Astrocyte of the spinal cord (primary cell): Measurements from ENCODE around the gene CCNE1.

Experiments used
- DNase-seq: peaks from one replicate; pipeline ENCODE4 v3.0.0; 2011; ENCODE audit warnings: low read depth, low spot score
- H3K4me3 ChIP-seq: 2 replicates; pipeline ENCODE4 v1.5.1; 2011; ENCODE audit warnings: low read depth, mild to moderate bottlenecking, low read length, moderate library complexity
- in situ Hi-C: cut with HindIII; loops from 2 replicates; pipeline ENCODE4 v1.10.0; 2017; ENCODE audit warnings: low sequenced_read_pairs
- TF ChIP-seq, protein P1 (sequence below): IDR thresholded peaks from 2 replicates; pipeline ENCODE4 v1.5.1; 2012; ENCODE audit warnings: low read depth, mild to moderate bottlenecking, low read length, inconsistent platforms

Gene CCNE1

GRCh38 chr19:29858000-29858596 lies 46.3 kb downstream of the CCNE1 start:
- no peak for DNase-seq
- no peak overlapping the region for H3K4me3 ChIP-seq
- in situ Hi-C loops, result no loop called here
- TF ChIP-seq, protein P1, sequence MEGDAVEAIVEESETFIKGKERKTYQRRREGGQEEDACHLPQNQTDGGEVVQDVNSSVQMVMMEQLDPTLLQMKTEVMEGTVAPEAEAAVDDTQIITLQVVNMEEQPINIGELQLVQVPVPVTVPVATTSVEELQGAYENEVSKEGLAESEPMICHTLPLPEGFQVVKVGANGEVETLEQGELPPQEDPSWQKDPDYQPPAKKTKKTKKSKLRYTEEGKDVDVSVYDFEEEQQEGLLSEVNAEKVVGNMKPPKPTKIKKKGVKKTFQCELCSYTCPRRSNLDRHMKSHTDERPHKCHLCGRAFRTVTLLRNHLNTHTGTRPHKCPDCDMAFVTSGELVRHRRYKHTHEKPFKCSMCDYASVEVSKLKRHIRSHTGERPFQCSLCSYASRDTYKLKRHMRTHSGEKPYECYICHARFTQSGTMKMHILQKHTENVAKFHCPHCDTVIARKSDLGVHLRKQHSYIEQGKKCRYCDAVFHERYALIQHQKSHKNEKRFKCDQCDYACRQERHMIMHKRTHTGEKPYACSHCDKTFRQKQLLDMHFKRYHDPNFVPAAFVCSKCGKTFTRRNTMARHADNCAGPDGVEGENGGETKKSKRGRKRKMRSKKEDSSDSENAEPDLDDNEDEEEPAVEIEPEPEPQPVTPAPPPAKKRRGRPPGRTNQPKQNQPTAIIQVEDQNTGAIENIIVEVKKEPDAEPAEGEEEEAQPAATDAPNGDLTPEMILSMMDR, result peak; percentile 52

DNA sequence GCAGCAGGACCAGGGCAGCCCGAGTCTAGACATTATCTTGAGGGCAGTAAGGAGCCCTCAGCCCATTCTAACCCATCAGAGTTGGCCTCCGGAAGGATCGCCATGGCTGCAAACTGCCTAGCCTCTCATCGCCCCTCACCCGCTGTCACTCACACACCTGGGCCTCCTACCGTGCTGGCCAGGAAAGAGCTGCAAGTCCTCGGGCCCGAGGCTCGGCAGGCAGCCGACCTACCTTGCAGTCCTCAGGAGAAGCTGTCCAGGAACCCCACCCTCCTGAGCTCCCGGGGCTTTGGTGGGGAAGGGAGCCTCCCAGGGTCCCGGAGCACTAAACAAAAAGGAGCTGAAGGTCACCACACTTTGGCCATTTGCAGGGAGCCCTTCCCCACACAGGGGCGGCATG lies 46.8 kb downstream of the CCNE1 start:
- H3K4me3 ChIP-seq, result no peak overlapping the region
- DNase-seq, result no peak
- in situ Hi-C loops, result no loop called here
- TF ChIP-seq, protein P1, result no peak

DNA sequence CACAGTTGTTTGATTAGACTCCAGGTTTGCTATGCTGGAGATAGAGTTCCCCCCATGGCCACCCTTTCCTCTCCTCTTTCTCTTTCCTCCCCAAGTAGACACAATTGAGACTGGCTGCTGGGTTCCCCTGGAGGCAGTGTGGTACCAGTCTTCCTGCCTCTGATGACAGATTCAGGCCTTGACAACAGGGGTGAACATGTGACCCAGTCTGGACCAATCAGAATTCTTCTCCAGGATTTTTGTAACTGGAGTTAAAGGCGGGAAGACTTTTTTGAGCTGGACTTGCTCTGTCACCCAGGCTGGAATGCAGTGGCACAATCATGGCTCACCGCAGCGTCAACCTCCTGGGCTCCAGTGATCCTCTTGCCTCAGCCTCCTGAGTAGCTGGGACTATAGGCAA lies 48.7 kb downstream of the CCNE1 start:
- no peak overlapping the region for H3K4me3 ChIP-seq
- TF ChIP-seq, protein P1, result no peak
- in situ Hi-C loops, result no loop called here
- no peak for DNase-seq

- TF ChIP-seq, protein P1, result no peak
- no peak overlapping the region for H3K4me3 ChIP-seq
- in situ Hi-C loops, result no loop called here
- no peak for DNase-seq
Measured at GRCh38 chr19:29861574-29861973, 49.8 kb downstream of the CCNE1 start.

- no peak for DNase-seq
- H3K4me3 ChIP-seq, result no peak overlapping the region
- in situ Hi-C loops, result no loop called here
- TF ChIP-seq, protein P1, result no peak
Measured at GRCh38 chr19:29866011-29866410, 54.2 kb downstream of the CCNE1 start.

DNA sequence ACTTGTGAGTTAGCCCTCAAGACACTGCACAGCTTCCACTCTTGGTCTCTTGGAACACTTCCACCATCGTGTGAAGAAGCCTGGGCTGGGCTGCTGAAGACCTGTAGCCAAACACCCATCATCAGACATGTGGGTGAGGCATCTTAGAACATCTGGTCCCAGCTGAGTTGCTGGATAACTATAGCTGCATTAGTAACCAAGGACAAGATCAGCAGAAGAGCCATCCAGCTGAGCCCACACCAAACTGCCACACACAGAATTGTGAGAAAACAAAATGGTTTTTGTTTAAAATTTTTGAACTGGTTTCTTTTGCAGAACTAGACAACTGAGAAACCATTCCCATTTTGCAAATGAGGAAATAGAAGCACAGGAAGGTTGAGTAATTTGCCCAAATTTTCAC lies 56.2 kb downstream of the CCNE1 start:
- no peak overlapping the region for H3K4me3 ChIP-seq
- no peak for DNase-seq
- TF ChIP-seq, protein P1, result no peak
- in situ Hi-C loops, result no loop called here

GRCh38 chr19:29871143-29871542 lies 59.4 kb downstream of the CCNE1 start:
- H3K4me3 ChIP-seq, result no peak overlapping the region
- DNase-seq, result no peak
- in situ Hi-C loops, result no loop called here
- TF ChIP-seq, protein P1, result no peak
